Measurements from ENCODE around the gene STPG2. TPM values are rescaled to one million over a fixed set of nuclear protein-coding genes. Genes with fewer than 3 reads are reported as not detected.
"Not testable (repeated sequence)": the region's sequence is repeated elsewhere in the genome, so short reads cannot be mapped to it uniquely, and the experiment has no call there.

Gene STPG2
- polyA plus RNA-seq, 6 donors from 2014 or later = 0.17 to 0.55 (median 0.25) TPM; not detected in 3

GRCh38 chr4:97665553-97665952 is 477.7 kb downstream of the STPG2 start:
- no peaks in the 10 kb centered on the region for H3K36me3 Mint-ChIP-seq
- H3K4me3 Mint-ChIP-seq = no peak overlapping the region
- ATAC-seq (ENCODE audit: low read depth in 2 of 2) = no peak
- no peaks in the 10 kb centered on the region for H3K27me3 Mint-ChIP-seq
- H3K27ac Mint-ChIP-seq = no peak overlapping the region
- peaks cover 0 to 16% (median 6%) of the 10 kb centered on the region in 7 donors for H3K9me3 Mint-ChIP-seq
- H3K4me1 Mint-ChIP-seq = no peaks in the 10 kb centered on the region
- DNase-seq = no peak

- no peaks in the 10 kb centered on the region for H3K36me3 Mint-ChIP-seq
- ATAC-seq (ENCODE audit: low read depth in 2 of 2) (no peak), DNase-seq (no peak)
- H3K27ac Mint-ChIP-seq = no peak overlapping the region
- peaks cover 0 to 16% (median 6%) of the 10 kb centered on the region in 7 donors for H3K9me3 Mint-ChIP-seq
- no peaks in the 10 kb centered on the region for H3K4me1 Mint-ChIP-seq
- no peaks in the 10 kb centered on the region for H3K27me3 Mint-ChIP-seq
- no peak overlapping the region for H3K4me3 Mint-ChIP-seq
Measured at GRCh38 chr4:97664741-97665140, 478.5 kb downstream of the STPG2 start.

GRCh38 chr4:97662133-97662532 is 481.1 kb downstream of the STPG2 start:
- Mint-ChIP-seq H3K27ac (no peak overlapping the region), H3K36me3 (no peaks in the 10 kb centered on the region), H3K9me3 (peaks cover 0 to 16% (median 7%) of the 10 kb centered on the region in 7 donors), H3K4me3 (no peak overlapping the region), H3K27me3 (no peaks in the 10 kb centered on the region), H3K4me1 (no peaks in the 10 kb centered on the region)
- no peak for DNase-seq
- ATAC-seq (ENCODE audit: low read depth in 2 of 2) = no peak

- Mint-ChIP-seq H3K27me3 (no peaks in the 10 kb centered on the region), H3K4me3 (no peak overlapping the region), H3K36me3 (no peaks in the 10 kb centered on the region), H3K9me3 (peaks cover 0 to 5% (median 0%) of the 10 kb centered on the region in 7 donors), H3K4me1 (no peaks in the 10 kb centered on the region), H3K27ac (no peak overlapping the region)
- ATAC-seq (ENCODE audit: low read depth in 2 of 2) (no peak), DNase-seq (no peak)
Measured at GRCh38 chr4:97656044-97656720, 487.1 kb downstream of the STPG2 start.

- Mint-ChIP-seq H3K27me3 (no peaks in the 10 kb centered on the region), H3K4me3 (no peak overlapping the region), H3K36me3 (no peaks in the 10 kb centered on the region), H3K27ac (no peak overlapping the region), H3K9me3 (peaks cover 0 to 6% (median 0%) of the 10 kb centered on the region in 7 donors), H3K4me1 (no peaks in the 10 kb centered on the region)
- DNase-seq (no peak), ATAC-seq (ENCODE audit: low read depth in 2 of 2) (no peak)
Measured at GRCh38 chr4:97653701-97654100, 489.6 kb downstream of the STPG2 start.

GRCh38 chr4:97646997-97647396 is 496.3 kb downstream of the STPG2 start:
- Mint-ChIP-seq H3K4me3 (no peak overlapping the region), H3K9me3 (peaks cover 0 to 5% (median 0%) of the 10 kb centered on the region in 7 donors), H3K4me1 (no peaks in the 10 kb centered on the region), H3K27me3 (no peaks in the 10 kb centered on the region), H3K36me3 (no peaks in the 10 kb centered on the region), H3K27ac (no peak overlapping the region)
- no peak for DNase-seq
- no peak for ATAC-seq (ENCODE audit: low read depth in 2 of 2)

- Mint-ChIP-seq H3K36me3 (no peaks in the 10 kb centered on the region), H3K4me1 (no peaks in the 10 kb centered on the region), H3K9me3 (peaks cover 0 to 5% (median 0%) of the 10 kb centered on the region in 7 donors), H3K27ac (no peak overlapping the region), H3K27me3 (no peaks in the 10 kb centered on the region), H3K4me3 (no peak overlapping the region)
- ATAC-seq (ENCODE audit: low read depth in 2 of 2) = no peak
- no peak for DNase-seq
Measured at GRCh38 chr4:97645071-97645821, 498.0 kb downstream of the STPG2 start.

- no peak overlapping the region for H3K27ac Mint-ChIP-seq
- no peaks in the 10 kb centered on the region for H3K4me1 Mint-ChIP-seq
- DNase-seq (no peak), ATAC-seq (ENCODE audit: low read depth in 2 of 2) (no peak)
- no peak overlapping the region for H3K4me3 Mint-ChIP-seq
- no peaks in the 10 kb centered on the region for H3K36me3 Mint-ChIP-seq
- H3K27me3 Mint-ChIP-seq = no peaks in the 10 kb centered on the region
- peaks cover 0 to 3% (median 0%) of the 10 kb centered on the region in 7 donors for H3K9me3 Mint-ChIP-seq
Measured at GRCh38 chr4:97643179-97643578, 500.1 kb downstream of the STPG2 start.

GRCh38 chr4:97639961-97640360 is 503.3 kb downstream of the STPG2 start:
- Mint-ChIP-seq H3K36me3 (no peaks in the 10 kb centered on the region), H3K4me3 (no peak overlapping the region), H3K9me3 (peaks cover 0 to 4% (median 0%) of the 10 kb centered on the region in 7 donors), H3K27ac (no peak overlapping the region), H3K4me1 (no peaks in the 10 kb centered on the region), H3K27me3 (no peaks in the 10 kb centered on the region)
- ATAC-seq (ENCODE audit: low read depth in 2 of 2) (no peak), DNase-seq (no peak)

GRCh38 chr4:97633831-97634230 is 509.4 kb downstream of the STPG2 start:
- not testable (repeated sequence) for H3K27ac Mint-ChIP-seq; ATAC-seq (ENCODE audit: low read depth in 2 of 2); DNase-seq; H3K36me3 Mint-ChIP-seq; H3K4me1 Mint-ChIP-seq; H3K4me3 Mint-ChIP-seq; H3K9me3 Mint-ChIP-seq; H3K27me3 Mint-ChIP-seq

- Mint-ChIP-seq H3K27ac (no peak overlapping the region), H3K4me1 (no peaks in the 10 kb centered on the region), H3K9me3 (peaks cover 4 to 27% (median 9%) of the 10 kb centered on the region in 7 donors), H3K27me3 (no peaks in the 10 kb centered on the region), H3K36me3 (peaks cover 0 to 4% of the 10 kb centered on the region in 2 donors), H3K4me3 (no peak overlapping the region)
- DNase-seq (no peak), ATAC-seq (ENCODE audit: low read depth in 2 of 2) (no peak)
Measured at GRCh38 chr4:97627750-97628149, 515.5 kb downstream of the STPG2 start.

- H3K36me3 Mint-ChIP-seq = peaks cover 0 to 4% of the 10 kb centered on the region in 2 donors
- peaks cover 9 to 36% (median 15%) of the 10 kb centered on the region in 7 donors for H3K9me3 Mint-ChIP-seq
- no peaks in the 10 kb centered on the region for H3K27me3 Mint-ChIP-seq
Measured at GRCh38 chr4:97624204-97624603, 519.1 kb downstream of the STPG2 start.

GRCh38 chr4:97605932-97606331 is 537.3 kb downstream of the STPG2 start:
- no peak for ATAC-seq (ENCODE audit: low read depth in 2 of 2)
- DNase-seq = no peak
- Mint-ChIP-seq H3K36me3 (no peaks in the 10 kb centered on the region), H3K27me3 (no peaks in the 10 kb centered on the region), H3K4me3 (no peak overlapping the region), H3K4me1 (no peaks in the 10 kb centered on the region), H3K27ac (no peak overlapping the region), H3K9me3 (peaks cover 0 to 6% (median 0%) of the 10 kb centered on the region in 7 donors)

More at GRCh38 chr4:97624204-97624603, 519.1 kb downstream of the STPG2 start:
- H3K27ac Mint-ChIP-seq = no peak overlapping the region
- ATAC-seq (ENCODE audit: low read depth in 2 of 2) (no peak), DNase-seq (no peak)
- H3K4me3 Mint-ChIP-seq = no peak overlapping the region
- H3K4me1 Mint-ChIP-seq = no peaks in the 10 kb centered on the region

- no peak for DNase-seq
- ATAC-seq (ENCODE audit: low read depth in 2 of 2) = no peak
- Mint-ChIP-seq H3K36me3 (peaks cover 0 to 9% of the 10 kb centered on the region in 2 donors), H3K27ac (no peak overlapping the region), H3K4me3 (no peak overlapping the region), H3K9me3 (peaks cover 7 to 26% (median 17%) of the 10 kb centered on the region in 7 donors), H3K4me1 (no peaks in the 10 kb centered on the region), H3K27me3 (no peaks in the 10 kb centered on the region)
Measured at GRCh38 chr4:97593248-97593647, 550.0 kb downstream of the STPG2 start.
